Panc1 (cell line): Measurements from ENCODE around the gene PHC2.

Experiments used
- TF ChIP-seq, protein P1 (sequence below): fragments of 450-650 bp; IDR thresholded peaks from 2 replicates; pipeline ENCODE4 v1.5.1; 2017; ENCODE audit warnings: mild to moderate bottlenecking
- TF ChIP-seq, protein P2 (sequence below), 2 experiments: IDR thresholded peaks; 2 replicates each; pipeline ENCODE4 v1.6.1; 2011 to 2012; ENCODE audit warnings: low read depth in 2 of 2, control low read depth in 1 of 2, low read length in 1 of 2, mild to moderate bottlenecking in 1 of 2, moderate library complexity in 1 of 2; ENCODE audit not compliant: insufficient read depth in 1 of 2

DNA sequence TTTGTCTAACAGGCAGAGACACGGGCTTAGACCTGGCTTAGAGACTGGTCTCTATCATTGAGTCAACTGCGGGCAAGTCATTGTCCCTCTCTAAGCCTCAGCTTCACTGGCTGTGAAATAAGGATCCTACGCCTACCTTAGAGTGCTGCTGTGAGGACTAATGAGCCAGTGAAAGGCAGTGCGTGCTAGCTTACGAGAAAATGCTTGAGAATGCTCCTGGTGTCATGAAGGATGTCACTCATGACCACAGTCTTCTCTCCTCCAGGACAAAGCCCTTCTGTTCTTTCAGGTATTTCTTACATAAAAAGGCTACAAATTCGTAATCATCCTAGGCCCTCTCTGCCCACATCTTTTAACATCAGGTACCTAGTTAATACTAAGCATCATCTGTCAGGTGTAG, 93.5 kb downstream of the PHC2 start:
- TF ChIP-seq, protein P1, sequence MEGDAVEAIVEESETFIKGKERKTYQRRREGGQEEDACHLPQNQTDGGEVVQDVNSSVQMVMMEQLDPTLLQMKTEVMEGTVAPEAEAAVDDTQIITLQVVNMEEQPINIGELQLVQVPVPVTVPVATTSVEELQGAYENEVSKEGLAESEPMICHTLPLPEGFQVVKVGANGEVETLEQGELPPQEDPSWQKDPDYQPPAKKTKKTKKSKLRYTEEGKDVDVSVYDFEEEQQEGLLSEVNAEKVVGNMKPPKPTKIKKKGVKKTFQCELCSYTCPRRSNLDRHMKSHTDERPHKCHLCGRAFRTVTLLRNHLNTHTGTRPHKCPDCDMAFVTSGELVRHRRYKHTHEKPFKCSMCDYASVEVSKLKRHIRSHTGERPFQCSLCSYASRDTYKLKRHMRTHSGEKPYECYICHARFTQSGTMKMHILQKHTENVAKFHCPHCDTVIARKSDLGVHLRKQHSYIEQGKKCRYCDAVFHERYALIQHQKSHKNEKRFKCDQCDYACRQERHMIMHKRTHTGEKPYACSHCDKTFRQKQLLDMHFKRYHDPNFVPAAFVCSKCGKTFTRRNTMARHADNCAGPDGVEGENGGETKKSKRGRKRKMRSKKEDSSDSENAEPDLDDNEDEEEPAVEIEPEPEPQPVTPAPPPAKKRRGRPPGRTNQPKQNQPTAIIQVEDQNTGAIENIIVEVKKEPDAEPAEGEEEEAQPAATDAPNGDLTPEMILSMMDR = no peak
- TF ChIP-seq, protein P2, sequence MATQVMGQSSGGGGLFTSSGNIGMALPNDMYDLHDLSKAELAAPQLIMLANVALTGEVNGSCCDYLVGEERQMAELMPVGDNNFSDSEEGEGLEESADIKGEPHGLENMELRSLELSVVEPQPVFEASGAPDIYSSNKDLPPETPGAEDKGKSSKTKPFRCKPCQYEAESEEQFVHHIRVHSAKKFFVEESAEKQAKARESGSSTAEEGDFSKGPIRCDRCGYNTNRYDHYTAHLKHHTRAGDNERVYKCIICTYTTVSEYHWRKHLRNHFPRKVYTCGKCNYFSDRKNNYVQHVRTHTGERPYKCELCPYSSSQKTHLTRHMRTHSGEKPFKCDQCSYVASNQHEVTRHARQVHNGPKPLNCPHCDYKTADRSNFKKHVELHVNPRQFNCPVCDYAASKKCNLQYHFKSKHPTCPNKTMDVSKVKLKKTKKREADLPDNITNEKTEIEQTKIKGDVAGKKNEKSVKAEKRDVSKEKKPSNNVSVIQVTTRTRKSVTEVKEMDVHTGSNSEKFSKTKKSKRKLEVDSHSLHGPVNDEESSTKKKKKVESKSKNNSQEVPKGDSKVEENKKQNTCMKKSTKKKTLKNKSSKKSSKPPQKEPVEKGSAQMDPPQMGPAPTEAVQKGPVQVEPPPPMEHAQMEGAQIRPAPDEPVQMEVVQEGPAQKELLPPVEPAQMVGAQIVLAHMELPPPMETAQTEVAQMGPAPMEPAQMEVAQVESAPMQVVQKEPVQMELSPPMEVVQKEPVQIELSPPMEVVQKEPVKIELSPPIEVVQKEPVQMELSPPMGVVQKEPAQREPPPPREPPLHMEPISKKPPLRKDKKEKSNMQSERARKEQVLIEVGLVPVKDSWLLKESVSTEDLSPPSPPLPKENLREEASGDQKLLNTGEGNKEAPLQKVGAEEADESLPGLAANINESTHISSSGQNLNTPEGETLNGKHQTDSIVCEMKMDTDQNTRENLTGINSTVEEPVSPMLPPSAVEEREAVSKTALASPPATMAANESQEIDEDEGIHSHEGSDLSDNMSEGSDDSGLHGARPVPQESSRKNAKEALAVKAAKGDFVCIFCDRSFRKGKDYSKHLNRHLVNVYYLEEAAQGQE (IDR thresholded peaks at IDR 0.05; ENCODE audit: insufficient read depth in 1 of 2, low read depth in 2 of 2, low read length in 1 of 2) = no peak
